HG03064 (cell line): ENCODE measurements around the gene SERPINB2.

Experiments used
- ATAC-seq: cut with Tn5 transposase; IDR thresholded peaks from one replicate; pipeline ENCODE4 v1.9.1; 2021; ENCODE audit warnings: low read depth; ENCODE audit not compliant: unreplicated experiment

SERPINB2 gene

DNA sequence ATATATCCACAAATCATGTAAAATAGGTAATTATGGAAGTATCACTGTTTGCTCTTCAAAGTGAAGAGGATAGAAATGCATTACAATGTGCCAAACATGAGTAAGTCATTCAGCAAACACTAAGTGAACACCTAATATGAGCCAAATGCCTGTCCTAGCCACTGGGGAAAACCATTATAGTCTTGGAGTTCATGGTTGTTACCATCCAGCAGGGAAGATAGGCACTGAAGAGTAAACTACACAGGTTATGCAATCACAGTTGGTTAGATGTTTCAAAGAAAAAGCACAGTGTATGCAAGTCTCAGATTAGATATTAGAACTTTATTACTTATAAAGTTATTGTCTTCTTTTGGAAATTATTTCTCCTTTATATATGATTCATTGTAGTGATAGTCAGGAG is 3.9 kb upstream of the SERPINB2 start:
- ATAC-seq, result no peak

GRCh38 chr18:63888470-63889190 is 1.1 kb downstream of the SERPINB2 start:
- no peak for ATAC-seq

- ATAC-seq, result no peak
These were observed 2.1 kb downstream of the SERPINB2 start for GRCh38 chr18:63889626-63890025.

- no peak for ATAC-seq
These were observed 2.9 kb downstream of the SERPINB2 start for GRCh38 chr18:63890237-63890949.

DNA sequence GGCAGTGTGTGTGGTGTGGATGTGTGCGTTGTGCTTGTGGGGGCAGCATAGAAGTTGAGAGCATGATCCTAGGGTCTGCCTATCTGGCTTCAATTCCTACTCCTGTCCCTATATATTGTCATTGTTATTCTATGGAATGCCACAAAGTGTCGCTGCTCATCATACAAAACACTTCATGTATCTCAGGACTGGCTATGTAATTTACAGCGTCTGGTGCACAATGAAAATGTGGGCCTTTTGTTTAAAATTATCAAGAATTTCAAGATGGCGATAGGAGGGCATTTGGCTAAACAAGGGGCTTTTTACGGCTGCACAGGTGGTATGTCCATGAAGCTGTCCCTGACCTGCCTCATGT is 3.4 kb downstream of the SERPINB2 start:
- ATAC-seq, result no peak

- ATAC-seq, result no peak
These were observed 5.1 kb downstream of the SERPINB2 start for GRCh38 chr18:63892566-63892965.

DNA sequence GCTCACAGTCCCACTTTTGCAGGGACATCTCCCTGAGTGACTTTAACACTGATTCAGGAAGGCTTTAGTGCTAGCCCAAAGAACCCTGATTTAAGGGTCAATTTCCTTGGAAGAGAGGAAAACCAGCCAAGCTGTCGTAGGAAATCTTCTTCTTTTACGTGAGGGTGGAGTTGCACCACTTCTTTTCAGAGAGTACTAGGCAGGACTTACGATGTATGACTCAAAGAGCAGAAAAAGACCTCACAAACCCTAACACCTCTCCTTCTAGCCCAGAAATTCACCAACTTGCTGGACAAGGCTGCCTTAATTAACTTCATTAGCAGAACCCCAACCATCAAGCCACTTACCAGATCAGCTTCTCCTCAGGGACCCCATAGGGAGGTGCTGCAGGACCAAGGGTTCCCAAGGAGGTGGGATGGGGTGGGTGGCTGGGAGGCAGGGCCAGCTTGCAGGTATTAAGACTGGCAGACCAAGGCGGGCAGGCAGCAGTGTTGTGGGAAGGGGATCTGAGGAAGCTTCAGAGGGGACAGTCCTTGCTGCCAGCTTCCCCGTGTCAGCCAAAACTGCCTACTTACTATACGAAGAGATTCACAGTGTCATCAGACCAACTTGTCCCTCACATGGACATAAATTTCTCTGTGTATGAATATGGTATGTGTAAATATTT is 6.7 kb downstream of the SERPINB2 start:
- ATAC-seq, result no peak

- no peak for ATAC-seq
These were observed 7.7 kb downstream of the SERPINB2 start for GRCh38 chr18:63895190-63895589.

DNA sequence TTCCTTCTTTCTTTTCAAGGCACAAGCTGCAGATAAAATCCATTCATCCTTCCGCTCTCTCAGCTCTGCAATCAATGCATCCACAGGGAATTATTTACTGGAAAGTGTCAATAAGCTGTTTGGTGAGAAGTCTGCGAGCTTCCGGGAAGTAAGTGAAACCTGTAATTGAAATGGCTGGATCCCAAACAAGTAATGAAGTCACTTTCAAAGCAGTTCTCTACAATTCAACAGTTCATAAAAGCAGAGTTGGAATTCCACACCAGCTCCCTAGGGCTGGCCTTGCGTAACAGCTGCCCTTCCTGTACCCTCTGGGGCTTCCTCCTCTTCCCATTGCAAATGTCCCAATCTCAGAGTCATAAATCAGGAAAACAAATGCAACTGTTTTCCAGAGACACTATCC is 9.6 kb downstream of the SERPINB2 start:
- ATAC-seq, result no peak

DNA sequence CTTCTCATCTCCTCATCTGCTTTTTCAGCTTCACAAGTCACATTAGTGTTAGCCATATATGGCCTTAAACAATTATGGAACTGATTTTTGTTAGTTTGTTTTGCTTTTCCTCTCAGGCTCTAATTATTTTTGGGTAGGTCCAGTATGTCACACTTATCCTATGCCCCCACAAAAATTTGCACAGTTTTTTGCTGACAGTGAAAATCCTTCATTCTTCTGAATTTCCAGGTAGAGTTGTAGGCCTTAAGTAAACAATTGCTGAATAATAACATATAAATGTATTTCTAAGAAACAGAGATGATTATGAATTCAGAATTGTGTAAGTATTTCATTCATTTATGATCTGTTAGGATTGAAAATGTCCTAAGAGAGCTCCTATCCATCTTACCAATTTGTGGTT is 11.7 kb downstream of the SERPINB2 start:
- ATAC-seq, result no peak

GRCh38 chr18:63903851-63904570 is 16.5 kb downstream of the SERPINB2 start:
- no peak for ATAC-seq

DNA sequence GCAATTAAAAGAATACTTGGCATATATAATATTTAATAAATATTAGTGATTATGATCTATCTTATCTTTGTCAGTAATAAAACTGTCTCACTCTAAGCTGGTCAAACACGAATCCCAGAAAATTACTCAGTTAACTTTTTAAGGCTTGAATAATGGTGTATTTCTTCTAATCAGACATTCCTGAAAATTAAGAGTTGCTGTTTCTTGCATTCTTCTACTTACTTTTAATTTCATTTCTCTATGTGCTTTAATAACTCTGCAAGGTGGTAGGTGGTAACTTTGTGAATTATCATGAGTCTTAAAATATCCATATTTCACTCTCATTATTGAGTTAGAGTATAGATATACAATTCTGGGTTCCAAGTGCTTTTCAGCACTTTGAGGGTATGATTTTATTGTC is 17.2 kb downstream of the SERPINB2 start:
- no peak for ATAC-seq

- no peak for ATAC-seq
These were observed 17.9 kb downstream of the SERPINB2 start for GRCh38 chr18:63905361-63905760.

DNA sequence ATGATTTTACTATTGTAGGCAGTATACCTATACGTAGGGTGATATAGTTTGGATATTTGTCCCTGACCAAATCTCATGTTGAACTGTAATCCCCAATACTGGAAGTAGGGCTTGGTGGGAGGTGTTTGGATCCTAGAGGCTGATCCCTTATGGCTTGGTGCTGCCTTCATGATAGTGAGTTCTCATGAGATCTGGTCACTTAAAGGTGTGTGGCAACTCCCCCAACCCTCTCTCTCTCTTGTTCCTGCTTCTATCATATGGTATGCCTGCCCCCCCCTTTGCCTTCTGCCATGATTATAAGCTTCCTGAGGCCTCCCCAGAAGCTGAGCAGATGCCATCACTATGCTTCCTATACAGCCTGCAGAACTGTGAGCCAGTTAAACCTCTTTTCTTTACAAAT is 18.6 kb downstream of the SERPINB2 start:
- ATAC-seq, result no peak

DNA sequence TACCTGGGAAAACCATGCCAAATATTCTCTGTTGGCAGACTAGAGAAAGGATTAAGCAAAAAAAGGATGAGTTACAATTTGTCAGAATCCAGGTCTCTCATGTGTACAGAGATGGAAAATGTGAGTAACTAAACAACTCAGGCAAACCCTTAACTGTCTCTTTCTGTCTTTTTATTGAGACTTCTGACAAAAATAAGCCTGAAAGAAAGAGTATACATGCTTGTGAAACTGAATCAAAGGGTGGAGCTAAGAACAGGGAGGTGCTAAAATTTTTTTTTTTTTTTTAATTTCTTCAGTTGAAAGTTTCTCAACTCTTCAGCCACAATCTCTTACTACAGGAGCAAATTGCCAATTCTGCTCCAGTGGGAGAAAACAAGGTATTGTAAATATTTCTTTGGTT is 20.2 kb downstream of the SERPINB2 start, which contains the start of gene SERPINB10:
Gene SERPINB10, plus strand, starts transcription at position 295 of the 400 bp plus-strand sequence. CDS start 7,553 bp downstream, outside the sequence.
- ATAC-seq, result peak; percentile 59

- no peak for ATAC-seq
These were observed 21.4 kb downstream of the SERPINB2 start for GRCh38 chr18:63908858-63909257.

GRCh38 chr18:63909870-63910269 is 22.4 kb downstream of the SERPINB2 start:
- ATAC-seq, result peak; percentile 64

DNA sequence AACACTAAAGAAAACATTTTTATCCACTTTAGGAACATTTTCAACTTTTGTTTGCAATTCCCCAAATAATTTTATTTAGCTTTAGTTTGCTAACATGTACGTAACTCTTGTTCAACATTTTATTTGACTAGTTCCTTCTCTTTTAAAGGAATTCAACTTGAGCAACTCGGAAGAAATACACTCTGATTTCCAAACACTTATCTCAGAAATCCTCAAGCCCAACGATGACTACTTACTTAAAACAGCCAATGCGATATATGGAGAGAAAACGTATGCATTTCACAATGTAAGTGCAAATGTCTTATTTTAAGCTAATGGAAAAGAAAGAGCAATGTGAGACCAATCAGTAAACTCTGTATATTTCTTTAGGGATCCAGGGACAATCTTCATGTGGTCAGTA is 30.3 kb downstream of the SERPINB2 start:
- no peak for ATAC-seq

- ATAC-seq, result no peak
These were observed 34.5 kb downstream of the SERPINB2 start for GRCh38 chr18:63922049-63922448.

DNA sequence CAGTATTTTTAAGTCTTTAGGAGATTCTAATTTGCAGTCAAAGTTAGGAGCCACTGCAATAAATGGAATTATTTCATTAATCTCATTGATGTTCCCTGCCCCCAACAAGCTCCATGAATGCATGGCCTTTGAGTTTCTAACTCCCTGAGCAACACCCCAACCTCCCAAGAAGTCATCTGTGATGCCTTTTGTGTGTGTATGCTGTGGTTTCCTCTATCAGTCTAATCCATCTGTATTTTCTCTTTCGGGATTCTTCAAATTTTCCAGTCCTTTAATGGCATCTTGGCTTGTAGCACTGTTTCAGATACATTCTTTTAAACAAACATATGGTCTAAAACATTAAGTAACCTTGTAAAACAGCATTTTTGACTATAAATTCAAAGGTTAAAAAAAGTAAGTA is 37.0 kb downstream of the SERPINB2 start:
- no peak for ATAC-seq

DNA sequence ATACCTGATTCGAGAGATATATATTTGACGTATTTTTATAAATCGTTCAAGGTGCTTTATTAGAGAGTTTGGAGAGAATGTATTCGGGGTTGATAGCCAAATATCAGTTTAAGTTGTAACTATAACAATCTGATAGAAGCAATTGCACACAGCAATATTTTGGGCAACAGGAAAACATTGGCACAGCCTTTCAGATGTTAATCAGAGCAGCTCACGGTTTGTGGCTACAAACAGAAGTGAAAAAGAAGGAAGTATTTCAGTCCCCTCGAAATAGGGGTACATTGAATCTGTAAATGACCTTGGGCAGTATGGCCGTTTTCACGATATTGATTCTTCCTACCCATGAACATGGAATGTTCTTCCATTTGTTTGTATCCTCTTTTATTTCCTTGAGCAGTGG is 40.8 kb downstream of the SERPINB2 start:
- ATAC-seq, result no peak
